GM20000 (cell line): ENCODE results near the gene LHFPL2.

Experiments
- DNase-seq: peaks from one replicate; pipeline ENCODE4 v3.0.0; 2012; ENCODE audit warnings: low spot score
- TF ChIP-seq, protein P1 (sequence below): IDR thresholded peaks from 2 replicates; pipeline ENCODE4 v1.5.1; 2012; ENCODE audit warnings: mild to moderate bottlenecking, control low read depth; ENCODE audit errors: extremely low read depth, missing control alignments

Gene LHFPL2

GRCh38 chr5:78644741-78645300, 3.8 kb downstream of the LHFPL2 start:
- no peak for DNase-seq

DNA sequence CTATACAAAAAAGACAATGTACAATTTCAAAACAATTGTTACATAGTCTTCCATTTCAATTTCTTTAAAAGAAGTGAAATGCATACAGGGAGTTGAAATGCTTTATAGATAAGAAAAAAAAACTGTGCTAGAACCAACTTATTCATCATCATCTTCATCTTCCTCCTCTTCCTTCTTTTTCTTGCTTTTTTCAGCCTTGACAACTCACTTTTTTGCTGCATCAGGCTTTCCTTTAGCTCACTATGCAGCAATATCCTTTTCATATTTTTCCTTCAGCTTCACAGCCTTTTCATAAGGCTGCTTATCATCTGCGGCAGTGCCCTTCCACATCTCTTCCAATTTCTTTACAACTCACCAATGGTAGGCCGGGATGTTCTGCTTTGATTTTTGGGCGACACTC, 4.4 kb downstream of the LHFPL2 start:
- no peak for DNase-seq
- TF ChIP-seq, protein P1, sequence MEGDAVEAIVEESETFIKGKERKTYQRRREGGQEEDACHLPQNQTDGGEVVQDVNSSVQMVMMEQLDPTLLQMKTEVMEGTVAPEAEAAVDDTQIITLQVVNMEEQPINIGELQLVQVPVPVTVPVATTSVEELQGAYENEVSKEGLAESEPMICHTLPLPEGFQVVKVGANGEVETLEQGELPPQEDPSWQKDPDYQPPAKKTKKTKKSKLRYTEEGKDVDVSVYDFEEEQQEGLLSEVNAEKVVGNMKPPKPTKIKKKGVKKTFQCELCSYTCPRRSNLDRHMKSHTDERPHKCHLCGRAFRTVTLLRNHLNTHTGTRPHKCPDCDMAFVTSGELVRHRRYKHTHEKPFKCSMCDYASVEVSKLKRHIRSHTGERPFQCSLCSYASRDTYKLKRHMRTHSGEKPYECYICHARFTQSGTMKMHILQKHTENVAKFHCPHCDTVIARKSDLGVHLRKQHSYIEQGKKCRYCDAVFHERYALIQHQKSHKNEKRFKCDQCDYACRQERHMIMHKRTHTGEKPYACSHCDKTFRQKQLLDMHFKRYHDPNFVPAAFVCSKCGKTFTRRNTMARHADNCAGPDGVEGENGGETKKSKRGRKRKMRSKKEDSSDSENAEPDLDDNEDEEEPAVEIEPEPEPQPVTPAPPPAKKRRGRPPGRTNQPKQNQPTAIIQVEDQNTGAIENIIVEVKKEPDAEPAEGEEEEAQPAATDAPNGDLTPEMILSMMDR: no peak

More at GRCh38 chr5:78644741-78645300, 3.8 kb downstream of the LHFPL2 start:
- TF ChIP-seq, protein P1: no peak

GRCh38 chr5:78642701-78643100, 5.9 kb downstream of the LHFPL2 start:
- TF ChIP-seq, protein P1: no peak
- no peak for DNase-seq

GRCh38 chr5:78640662-78641474, 7.7 kb downstream of the LHFPL2 start:
- DNase-seq: no peak
- TF ChIP-seq, protein P1: no peak

DNA sequence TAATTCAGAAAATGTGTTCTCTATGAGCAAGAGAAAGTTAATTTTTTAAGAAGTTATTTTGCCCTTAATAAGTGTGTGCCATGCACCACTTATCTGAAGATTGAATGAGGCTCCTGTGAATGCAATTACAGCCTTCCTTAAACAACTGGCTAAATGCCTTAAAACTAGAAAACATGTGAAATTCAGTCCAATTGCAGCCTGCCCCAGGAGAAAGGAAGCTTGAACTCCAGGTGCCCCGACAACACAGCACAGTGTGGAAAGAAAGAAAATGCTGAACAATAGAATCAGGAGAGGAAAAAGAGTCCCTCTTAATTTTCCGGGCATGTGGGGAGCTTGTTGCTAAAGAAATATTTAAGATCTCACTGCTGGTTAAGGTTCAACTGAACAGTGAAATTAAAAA, 8.8 kb downstream of the LHFPL2 start:
- TF ChIP-seq, protein P1: no peak
- DNase-seq: no peak

DNA sequence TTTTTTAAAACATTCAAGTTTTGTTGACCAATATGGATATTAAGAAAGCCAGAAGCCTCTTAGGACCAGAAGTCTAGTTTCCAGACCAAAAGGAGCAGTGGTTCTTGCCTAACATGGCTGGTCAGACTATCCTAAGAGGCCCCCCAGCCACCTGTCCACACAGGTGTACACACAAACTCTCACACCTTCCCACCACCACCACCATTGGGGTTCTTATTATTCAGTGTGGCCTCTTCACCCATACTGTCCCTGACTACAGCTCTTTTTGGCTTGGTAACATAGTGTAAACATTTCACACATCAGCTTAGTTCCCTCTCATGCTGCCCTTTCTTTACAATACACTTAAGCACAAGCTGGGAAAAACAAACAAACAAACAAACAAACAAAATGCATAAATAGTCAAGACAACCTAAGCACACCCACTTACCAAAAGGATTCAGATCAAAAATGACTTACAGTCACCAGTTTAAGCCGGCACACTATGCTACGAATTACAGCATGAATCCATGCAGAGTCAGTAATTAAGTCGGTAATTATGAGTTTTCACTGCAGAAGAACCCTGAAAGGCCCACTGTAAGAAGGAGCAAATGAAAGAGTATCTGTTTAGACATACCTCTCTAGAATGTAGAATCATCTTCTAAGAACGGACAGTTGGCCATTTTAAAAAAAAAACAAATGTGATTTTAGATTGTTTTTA, 9.5 kb downstream of the LHFPL2 start:
- no peak for DNase-seq
- TF ChIP-seq, protein P1: no peak

- TF ChIP-seq, protein P1: no peak
- no peak for DNase-seq
Measured at GRCh38 chr5:78638423-78638822, 10.1 kb downstream of the LHFPL2 start.
